Frontal cortex (tissue), 4 donors: ENCODE measurements around the gene RBMS3. TPM values are rescaled to one million over a fixed set of nuclear protein-coding genes. Genes with fewer than 3 reads are reported as not detected.

Experiments
- DNase-seq, 2 donors: peaks; one replicate each; pipeline ENCODE4 v3.0.0; 2012; ENCODE audit warnings: low spot score in 2 of 2
- FAIRE-seq: peaks from 2 replicates; lab custom pipeline; 2012; peaks lifted over from hg19 to GRCh38; lab: Jason Lieb, UNC
- total RNA-seq: library from RNA; depleted of rRNA; stranded (reverse); fragments of >200 nt; gene quantifications from one replicate; pipeline ENCODE4 v1.2.3, GENCODE V29; 2014
- donor health status: control.
- donor health status: control.
- donor health status: control.

Gene RBMS3
- total RNA-seq, 1 donor from 2014 or later = 11.4 TPM

DNA sequence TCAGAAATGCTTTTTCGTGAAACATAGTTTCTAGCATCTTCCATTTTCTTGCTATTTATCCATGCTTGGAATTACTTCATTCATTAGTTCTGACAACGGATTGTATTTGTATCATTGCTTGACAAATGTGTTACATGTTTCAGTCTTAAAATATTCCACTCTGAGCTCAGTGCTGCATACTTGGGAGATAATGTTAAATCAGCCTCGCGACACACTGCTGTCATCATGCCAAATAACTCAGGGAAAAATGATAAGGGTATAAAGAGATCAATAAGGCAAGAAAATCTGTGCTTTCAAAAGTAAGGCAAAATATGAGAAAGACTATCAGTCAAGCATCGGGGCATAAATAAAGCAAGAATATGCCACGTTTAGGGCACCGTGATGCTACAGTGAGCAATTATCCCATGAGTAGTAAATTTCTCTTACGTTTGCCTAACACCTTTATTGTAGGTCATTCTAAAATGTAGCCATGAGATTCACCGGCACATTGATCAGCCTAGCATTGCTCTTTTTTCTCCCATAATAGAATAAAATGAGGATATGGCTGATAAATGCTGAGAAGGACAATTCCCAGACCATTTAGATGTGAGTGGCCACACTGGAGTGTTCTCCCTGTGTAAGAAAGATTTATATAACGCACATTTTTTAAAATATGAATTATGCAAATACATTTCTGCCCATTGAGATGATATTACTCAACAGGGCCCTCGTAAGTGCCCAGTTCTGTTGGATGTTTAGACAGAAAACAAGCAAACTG lies 133.8 kb downstream of the RBMS3 start:
- no peak for FAIRE-seq
- DNase-seq = no peak

GRCh38 chr3:29415482-29416223 lies 134.8 kb downstream of the RBMS3 start:
- DNase-seq (no peak), FAIRE-seq (no peak)

DNA sequence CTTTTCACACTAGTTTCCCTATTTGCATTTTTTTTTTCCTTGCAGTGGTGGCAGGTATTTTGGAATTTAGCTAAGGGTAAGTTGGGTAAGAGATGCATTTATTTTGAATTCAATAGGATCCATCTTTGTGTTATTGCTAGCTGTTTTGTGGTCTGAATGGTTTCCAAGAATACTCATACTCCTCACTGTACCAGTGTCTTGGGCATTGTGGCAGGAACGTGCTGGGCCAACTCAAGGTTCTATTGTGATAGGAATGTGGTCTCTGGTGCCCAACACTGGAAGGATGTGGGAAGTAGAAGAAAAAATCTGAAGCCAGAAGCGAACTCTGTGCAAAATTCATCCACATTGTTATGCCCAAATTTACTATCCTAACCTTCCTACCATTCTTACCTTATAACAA lies 135.6 kb downstream of the RBMS3 start:
- no peak for FAIRE-seq
- no peak for DNase-seq

DNA sequence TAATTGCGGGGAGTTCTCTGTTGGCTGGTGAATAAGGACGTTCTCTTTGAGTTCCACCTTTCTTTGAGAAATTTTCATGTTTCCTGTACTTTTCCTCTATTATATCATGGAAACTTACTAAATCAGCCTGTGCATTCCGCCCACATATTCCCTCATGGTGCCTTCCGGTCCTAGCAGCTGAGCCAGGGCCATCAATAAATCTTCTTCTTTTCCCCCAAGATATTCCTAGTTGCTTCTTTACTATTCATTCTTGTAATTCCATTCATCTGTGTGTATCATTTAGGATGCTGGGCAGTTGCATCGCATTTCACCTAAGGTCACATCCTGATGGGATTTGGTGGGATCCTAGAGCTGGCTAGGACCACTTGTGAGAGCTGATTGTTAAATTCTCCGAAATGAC lies 139.2 kb downstream of the RBMS3 start:
- DNase-seq (no peak), FAIRE-seq (no peak)

- no peak for DNase-seq
- no peak for FAIRE-seq
These were observed 145.7 kb downstream of the RBMS3 start for GRCh38 chr3:29426302-29427226.

- no peak for FAIRE-seq
- no peak for DNase-seq
These were observed 146.6 kb downstream of the RBMS3 start for GRCh38 chr3:29427266-29428103.

GRCh38 chr3:29429055-29429679 lies 148.3 kb downstream of the RBMS3 start:
- DNase-seq = no peak
- FAIRE-seq = no peak

- FAIRE-seq (no peak), DNase-seq (no peak)
These were observed 149.7 kb downstream of the RBMS3 start for GRCh38 chr3:29430558-29430971.

GRCh38 chr3:29436612-29437323 lies 155.9 kb downstream of the RBMS3 start:
- DNase-seq = no peak

GRCh38 chr3:29438580-29438979 lies 157.7 kb downstream of the RBMS3 start:
- no peak for DNase-seq
- no peak for FAIRE-seq

More at GRCh38 chr3:29436612-29437323, 155.9 kb downstream of the RBMS3 start:
- FAIRE-seq = no peak

GRCh38 chr3:29440413-29441305 lies 159.8 kb downstream of the RBMS3 start:
- no peak for FAIRE-seq
- no peak for DNase-seq

- DNase-seq = no peak
- FAIRE-seq = no peak
These were observed 160.6 kb downstream of the RBMS3 start for GRCh38 chr3:29441422-29441821.

DNA sequence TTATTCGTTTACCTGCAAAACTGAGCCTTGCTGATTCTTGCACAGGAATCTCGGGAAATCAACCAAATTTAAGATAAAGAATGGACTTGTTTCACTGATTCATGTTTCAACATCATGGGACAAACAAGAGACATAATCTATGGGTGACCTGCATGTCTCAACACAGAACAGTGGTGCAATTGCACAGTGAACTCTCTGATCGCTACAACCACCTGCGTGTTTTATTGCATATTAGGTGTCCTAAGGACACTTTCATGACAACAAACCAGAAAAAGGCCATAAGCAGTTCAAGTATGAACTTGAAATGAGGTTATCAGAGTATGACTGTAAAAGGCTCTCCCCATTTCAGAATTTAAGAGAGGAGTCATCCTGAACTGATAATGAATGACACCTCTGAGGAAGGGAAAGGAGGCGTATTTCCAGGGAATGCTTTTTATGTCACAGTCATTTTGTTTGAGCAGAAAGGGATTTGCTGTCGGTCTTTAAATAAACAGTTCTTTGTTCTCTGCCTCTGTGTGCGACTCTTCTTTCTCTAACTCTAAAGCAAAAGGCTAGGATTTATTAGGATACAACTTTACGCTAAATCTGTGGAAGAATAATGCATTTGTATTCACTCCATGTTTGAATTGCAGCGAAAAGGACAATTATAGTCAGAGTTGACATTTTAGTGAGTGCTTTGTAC lies 167.2 kb downstream of the RBMS3 start:
- no peak for DNase-seq
- no peak for FAIRE-seq

DNA sequence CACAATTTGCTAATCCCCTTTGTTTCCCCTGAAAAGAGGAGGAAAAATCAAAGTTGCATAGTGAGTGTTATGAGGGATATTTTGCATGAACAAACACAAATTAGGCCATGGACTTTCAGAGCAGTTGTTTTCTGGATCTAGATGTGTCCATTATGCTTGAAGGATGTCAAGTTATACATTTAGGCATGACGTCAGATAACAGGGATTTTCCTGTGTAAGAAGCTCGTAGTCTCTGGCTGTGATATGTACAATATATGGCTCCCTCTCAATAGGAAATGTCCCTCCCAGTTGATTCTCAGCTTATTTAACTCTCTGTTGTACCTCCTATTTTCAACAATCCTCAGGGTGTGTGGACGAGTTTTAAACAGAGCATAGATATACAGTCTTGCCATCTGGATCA lies 171.0 kb downstream of the RBMS3 start:
- no peak for FAIRE-seq
- DNase-seq = no peak

DNA sequence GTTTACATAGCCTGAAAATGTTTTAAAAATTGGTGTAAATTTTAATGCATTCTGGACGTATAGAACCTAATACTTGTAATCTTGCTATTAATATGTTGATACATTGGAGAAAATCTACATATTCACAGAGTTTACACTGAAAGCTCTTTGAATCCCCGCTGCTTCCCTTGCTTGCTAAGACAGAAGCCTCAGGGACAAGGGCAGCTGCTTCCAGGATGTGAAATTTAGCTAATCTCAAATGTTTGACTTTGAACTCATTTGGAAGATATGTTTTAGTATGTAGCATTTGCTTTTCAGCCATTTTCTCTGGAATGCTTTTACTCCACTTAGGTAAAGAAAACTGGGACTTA lies 172.0 kb downstream of the RBMS3 start:
- FAIRE-seq (no peak), DNase-seq (no peak)

DNA sequence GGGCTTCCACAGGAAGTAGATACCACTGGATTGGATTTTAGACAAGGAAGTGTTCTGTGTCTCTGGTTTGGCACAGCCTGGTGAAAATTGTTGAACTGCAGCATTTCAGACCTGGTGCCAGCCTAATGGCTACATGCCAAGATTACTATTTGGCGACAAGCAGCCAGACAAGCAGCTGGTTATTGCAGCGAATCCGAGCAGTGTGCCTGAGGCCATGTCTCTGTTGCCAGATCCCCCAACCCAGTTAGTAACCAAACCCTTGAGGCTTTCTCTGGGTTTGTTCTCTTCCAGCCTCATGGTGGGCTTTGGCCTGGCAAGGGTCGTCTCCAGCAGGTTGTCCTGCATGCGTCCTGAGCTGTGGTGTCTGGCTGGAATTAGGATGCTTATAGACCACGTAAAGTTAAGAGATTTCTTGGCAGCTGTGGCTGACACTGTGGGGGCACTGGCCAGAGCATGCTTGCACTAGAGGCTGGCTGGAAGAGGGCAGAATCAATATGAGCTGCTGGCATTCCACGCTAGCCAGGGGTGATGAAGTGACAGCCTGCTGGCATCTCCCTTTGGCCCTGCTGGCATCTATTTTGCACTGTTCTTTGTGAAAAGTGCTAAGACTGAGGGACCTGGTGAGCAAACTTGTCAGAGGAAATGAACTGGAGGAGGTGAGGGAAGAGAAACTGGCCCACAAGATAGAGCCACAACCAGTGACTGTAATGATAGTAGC lies 172.6 kb downstream of the RBMS3 start:
- no peak for DNase-seq
- FAIRE-seq = no peak
